22Rv1 (cell line): ENCODE data around the gene SH3D19.
"Not testable (repeated sequence)": the region's sequence is repeated elsewhere in the genome, so short reads cannot be mapped to it uniquely, and the experiment has no call there.

Source experiments
- H3K27ac ChIP-seq: fragments of 450-650 bp; 2 replicates; pipeline ENCODE4 v1.5.1; 2017
- CTCF ChIP-seq: fragments of 450-650 bp; IDR thresholded peaks from 2 replicates; pipeline ENCODE4 v1.5.1; 2017; ENCODE audit warnings: mild to moderate bottlenecking
- ZFX ChIP-seq: fragments of 450-650 bp; IDR thresholded peaks from 2 replicates; pipeline ENCODE4 v1.6.1; 2017; ENCODE audit warnings: antibody characterized with exemption, borderline replicate concordance

Gene SH3D19

DNA sequence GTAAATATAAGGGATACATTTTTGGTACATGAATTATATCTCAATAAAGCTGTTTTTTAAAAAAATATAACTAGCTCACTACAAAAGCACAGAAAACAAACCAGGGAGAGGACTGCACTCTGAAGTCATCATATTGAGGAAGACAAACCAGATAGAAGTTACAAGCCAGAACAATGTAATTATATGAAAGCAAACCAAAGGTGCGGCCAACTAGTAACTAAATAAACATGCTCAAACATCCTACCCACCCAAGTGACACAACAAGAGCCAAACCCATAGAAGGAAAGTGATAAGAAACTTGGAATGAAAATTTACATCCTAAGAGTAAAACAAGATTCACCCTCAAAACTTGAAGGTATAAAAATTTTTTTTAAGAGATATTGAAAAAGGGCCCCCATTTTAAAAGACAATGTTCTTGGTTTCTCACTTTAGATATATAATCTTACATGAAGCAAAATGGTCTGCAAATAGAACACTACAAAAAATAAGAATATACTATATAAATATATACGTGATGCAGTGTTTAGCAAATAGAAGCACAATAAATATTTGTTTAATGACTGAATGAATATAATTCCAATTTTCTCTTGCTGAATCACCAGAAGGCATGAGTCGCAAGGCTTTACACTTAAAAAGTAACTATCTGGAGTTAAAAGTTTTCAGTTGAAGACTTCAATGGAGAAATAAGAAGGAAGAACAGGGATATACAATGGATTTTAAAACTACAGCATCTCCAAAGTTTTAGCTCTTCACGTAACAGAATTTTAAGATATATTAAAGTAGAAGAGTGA lies 4.0 kb upstream of the SH3D19 start:
- TF ChIP-seq ZFX (no peak), CTCF (no peak)
- H3K27ac ChIP-seq: peak overlapping the region; percentile 42

DNA sequence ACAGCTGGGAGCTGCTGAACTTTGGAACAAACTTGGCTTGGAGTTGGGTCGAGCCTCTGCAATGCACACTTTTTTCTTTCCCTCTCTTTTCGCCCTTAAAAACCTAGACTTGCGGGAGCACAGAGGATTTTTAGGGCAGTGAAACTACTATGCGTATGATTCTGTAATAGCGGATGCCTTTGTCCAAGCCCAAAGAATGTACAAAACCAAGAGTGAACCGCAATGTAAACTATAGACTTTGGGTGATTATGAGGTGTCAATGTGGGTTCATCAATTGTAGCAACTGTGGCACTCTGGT lies 493 bp upstream of the SH3D19 start:
- H3K27ac ChIP-seq: peak overlapping the region; percentile 81
- TF ChIP-seq ZFX: no peak
- TF ChIP-seq CTCF: no peak

DNA sequence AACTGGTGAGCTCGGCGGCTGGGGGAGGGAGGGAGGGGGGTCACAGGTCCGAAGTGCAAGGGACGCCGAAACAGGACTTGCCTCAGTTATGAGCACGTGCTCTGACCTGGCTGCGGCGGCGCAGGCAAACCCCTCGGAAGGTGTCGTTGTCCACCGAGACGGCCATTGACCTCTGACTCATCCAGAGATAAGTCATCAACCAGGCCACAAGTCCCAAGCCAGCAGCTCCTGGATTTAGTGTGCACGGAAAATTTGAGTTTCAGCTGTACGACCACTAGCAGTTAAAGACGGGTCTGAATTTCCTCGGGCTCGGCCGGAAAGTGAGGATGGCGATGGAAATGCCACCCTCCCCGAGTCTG lies 674 bp downstream of the SH3D19 start:
- TF ChIP-seq CTCF: no peak
- TF ChIP-seq ZFX: no peak
- H3K27ac ChIP-seq: peak overlapping the region; percentile 81

DNA sequence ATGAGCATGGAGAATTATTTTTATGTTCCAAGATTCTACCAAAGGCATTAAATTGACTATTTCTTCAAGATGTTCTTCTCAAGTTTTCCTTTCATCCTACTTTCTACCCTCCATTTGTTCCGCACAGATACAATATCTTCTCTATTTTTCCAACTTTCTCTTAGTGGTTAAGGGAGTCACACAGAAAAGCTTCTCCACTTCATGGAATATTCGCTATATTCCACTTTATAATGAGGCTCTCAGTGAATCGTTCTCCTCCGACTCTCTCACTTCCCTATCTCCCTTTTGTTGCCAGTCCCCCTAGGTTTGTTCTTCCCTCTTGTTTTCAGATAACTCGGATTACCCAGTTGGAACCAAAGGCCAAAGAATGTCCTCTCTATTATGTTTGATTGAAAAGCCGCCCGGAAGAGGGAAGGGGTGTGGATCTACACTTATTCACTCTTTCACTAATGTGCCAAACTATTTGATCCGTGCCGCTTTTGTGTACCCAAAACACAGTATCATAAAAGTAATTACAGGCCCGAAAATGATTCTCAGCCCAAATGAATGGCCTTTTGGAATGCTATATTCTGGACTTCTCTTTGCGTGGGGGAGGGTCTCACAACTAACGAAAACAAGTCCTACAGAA lies 1.2 kb downstream of the SH3D19 start:
- TF ChIP-seq ZFX: no peak
- TF ChIP-seq CTCF: no peak
- H3K27ac ChIP-seq: peak overlapping the region; percentile 81

- no peak overlapping the region for H3K27ac ChIP-seq
- TF ChIP-seq CTCF (no peak), ZFX (no peak)
Observed at GRCh38 chr4:151323667-151324066, 1.7 kb downstream of the SH3D19 start.

GRCh38 chr4:151322570-151322969 lies 2.8 kb downstream of the SH3D19 start:
- TF ChIP-seq ZFX (no peak), CTCF (no peak)
- H3K27ac ChIP-seq: no peak overlapping the region

DNA sequence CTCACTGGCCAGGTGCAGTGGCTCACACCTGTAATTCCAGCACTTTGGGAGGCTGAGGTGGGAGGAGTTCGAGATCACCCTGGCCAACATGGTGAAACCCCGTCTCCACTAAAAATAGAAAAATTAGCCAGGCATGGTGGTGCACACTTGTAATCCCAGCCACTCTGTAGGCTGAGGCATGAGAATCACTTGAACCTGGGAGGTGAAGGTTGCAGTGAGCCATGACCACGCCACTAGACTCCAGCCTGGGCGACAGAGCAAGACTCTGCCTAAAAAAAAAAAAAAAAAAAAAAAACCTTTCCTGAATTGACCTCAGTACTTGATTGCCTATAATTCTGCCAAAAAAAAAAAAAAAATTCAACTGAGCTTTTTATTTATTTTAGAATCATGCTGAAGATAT lies 3.2 kb downstream of the SH3D19 start:
- not testable (repeated sequence) for H3K27ac ChIP-seq

GRCh38 chr4:151321586-151321985 lies 3.8 kb downstream of the SH3D19 start:
- H3K27ac ChIP-seq: no peak overlapping the region
- no peak for TF ChIP-seq CTCF
- no peak for TF ChIP-seq ZFX
